Prostate gland (tissue), 2 donors: ENCODE results near the gene TAX1BP3.

Experiments
- CTCF ChIP-seq, 4 experiments: fragments of 200-600 bp in 2 of 4; fragments of 450-650 bp in 2 of 4; sonication (generic) in 2 of 4; IDR thresholded peaks; 1 replicate in 3 of 4; 2 replicates in 1 of 4; pipeline ENCODE4 v1.5.1; 2016 to 2019; ENCODE audit warnings: antibody characterized with exemption in 4 of 4, mild to moderate bottlenecking in 2 of 4, moderate library complexity in 2 of 4
- POLR2A ChIP-seq: fragments of 450-650 bp; IDR thresholded peaks from one replicate; pipeline ENCODE4 v1.6.1; 2016; ENCODE audit warnings: antibody characterized with exemption, mild to moderate bottlenecking
- POLR2AphosphoS5 ChIP-seq: sonication (generic); formaldehyde crosslinking; IDR thresholded peaks from one replicate; pipeline ENCODE4 v1.6.1; 2017; ENCODE audit warnings: antibody characterized with exemption

- peak; percentile 48 to 69 (median 50) for TF ChIP-seq CTCF (IDR thresholded peaks at IDR 0.05)
- TF ChIP-seq POLR2A, result no peak
- TF ChIP-seq POLR2AphosphoS5, result no peak
These were observed 14.7 kb upstream of the TAX1BP3 start for GRCh38 chr17:3683054-3683511.
